Activated naive CD4-positive, alpha-beta T cell treated with Interleukin-2 at 50 U/mL for 16 hours (primary cell): Measurements from ENCODE around the gene C20orf204.
"Not testable (repeated sequence)": the region's sequence is repeated elsewhere in the genome, so short reads cannot be mapped to it uniquely, and the experiment has no call there.

Experiments
- DNase-seq: peaks from one replicate; pipeline ENCODE4 v3.0.0-alpha.2; 2020

The C20orf204 gene

GRCh38 chr20:64084685-64085152, 48.7 kb downstream of the C20orf204 start:
- no peak for DNase-seq

DNA sequence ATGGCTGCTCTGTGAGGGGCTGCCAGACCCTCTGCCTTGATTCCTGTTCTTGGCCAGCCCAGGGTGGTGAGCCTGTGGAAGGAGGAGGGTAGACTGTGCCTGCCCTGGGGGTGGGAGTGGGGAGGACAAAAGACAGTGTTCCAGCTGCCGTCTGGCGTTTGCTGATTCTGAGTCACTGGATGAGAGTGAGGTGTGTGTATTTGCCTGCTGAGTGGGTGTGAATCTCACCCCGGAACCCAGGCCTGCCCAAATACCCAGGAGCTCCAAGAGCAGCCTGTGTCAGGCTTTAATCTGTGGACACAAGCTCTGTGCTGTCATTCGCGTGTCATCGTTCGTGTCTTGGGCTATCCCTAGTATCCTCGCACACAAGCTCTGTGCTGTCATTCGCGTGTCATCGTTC, 50.8 kb downstream of the C20orf204 start:
- DNase-seq: no peak

DNA sequence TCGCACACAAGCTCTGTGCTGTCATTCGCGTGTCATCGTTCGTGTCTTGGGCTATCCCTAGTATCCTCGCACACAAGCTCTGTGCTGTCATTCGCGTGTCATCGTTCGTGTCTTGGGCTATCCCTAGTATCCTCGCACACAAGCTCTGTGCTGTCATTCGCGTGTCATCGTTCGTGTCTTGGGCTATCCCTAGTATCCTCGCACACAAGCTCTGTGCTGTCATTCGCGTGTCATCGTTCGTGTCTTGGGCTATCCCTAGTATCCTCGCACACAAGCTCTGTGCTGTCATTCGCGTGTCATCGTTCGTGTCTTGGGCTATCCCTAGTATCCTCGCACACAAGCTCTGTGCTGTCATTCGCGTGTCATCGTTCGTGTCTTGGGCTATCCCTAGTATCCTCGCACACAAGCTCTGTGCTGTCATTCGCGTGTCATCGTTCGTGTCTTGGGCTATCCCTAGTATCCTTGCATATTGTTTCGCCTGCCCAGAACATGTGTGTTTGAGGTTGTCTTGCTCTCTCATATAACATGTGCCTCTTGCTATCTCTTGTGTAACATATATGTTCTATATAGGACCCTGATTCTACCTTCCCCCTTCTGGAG, 51.3 kb downstream of the C20orf204 start:
- DNase-seq: not testable (repeated sequence)

- DNase-seq: not testable (repeated sequence)
These were observed 52.6 kb downstream of the C20orf204 start for GRCh38 chr20:64088586-64088985.
